Mesendoderm (in vitro differentiated cells): ENCODE data around the gene GRAMD2B. TPM values are rescaled to one million over a fixed set of nuclear protein-coding genes. Genes with fewer than 3 reads are reported as not detected.
"Not testable (repeated sequence)": the region's sequence is repeated elsewhere in the genome, so short reads cannot be mapped to it uniquely, and the experiment has no call there.

ENCODE experiments used
- DNase-seq: peaks from one replicate; pipeline ENCODE4 v3.0.0; 2013
- H2AK5ac ChIP-seq: 2 replicates; pipeline ENCODE4 v1.6.1; 2013; ENCODE audit warnings: low read length, inconsistent platforms
- H2BK120ac ChIP-seq: 2 replicates; pipeline ENCODE4 v1.6.1; 2013; ENCODE audit warnings: low read depth, mild to moderate bottlenecking, low read length, moderate library complexity, mixed read lengths
- H2BK15ac ChIP-seq: replicated peaks from 2 replicates; pipeline ENCODE4 v1.6.1; 2013; ENCODE audit warnings: low read depth, mild to moderate bottlenecking, moderate library complexity
- H2BK5ac ChIP-seq: 2 replicates; pipeline ENCODE4 v1.6.1; 2013; ENCODE audit warnings: low read length, inconsistent platforms
- H3K18ac ChIP-seq: 2 replicates; pipeline ENCODE4 v1.6.1; 2013; ENCODE audit warnings: mild to moderate bottlenecking, low read length, mixed read lengths
- H3K23ac ChIP-seq: one replicate; pipeline ENCODE4 v1.6.1; 2013; ENCODE audit warnings: low read length
- H3K27ac ChIP-seq: 2 replicates; pipeline ENCODE4 v1.5.1; 2013; ENCODE audit warnings: low read depth, mild to moderate bottlenecking, inconsistent platforms, low read length, moderate library complexity
- H3K27me3 ChIP-seq: 2 replicates; pipeline ENCODE4 v1.6.1; 2013; ENCODE audit warnings: low read length, control low read depth, mild to moderate bottlenecking, inconsistent platforms; ENCODE audit not compliant: insufficient read depth, poor library complexity
- H3K36me3 ChIP-seq: 2 replicates; pipeline ENCODE4 v1.6.1; 2013; ENCODE audit warnings: low read length, inconsistent platforms; ENCODE audit not compliant: control insufficient read depth, insufficient read depth
- H3K4ac ChIP-seq: one replicate; pipeline ENCODE4 v1.6.1; 2013; ENCODE audit warnings: low read depth, mild to moderate bottlenecking, low read length, moderate library complexity
- H3K4me1 ChIP-seq: 2 replicates; pipeline ENCODE4 v1.6.1; 2013; ENCODE audit warnings: low read depth, low read length, inconsistent platforms; ENCODE audit not compliant: control insufficient read depth
- H3K4me2 ChIP-seq: 2 replicates; pipeline ENCODE4 v1.6.1; 2013; ENCODE audit warnings: low read length
- H3K4me3 ChIP-seq: 2 replicates; pipeline ENCODE4 v1.5.1; 2013; ENCODE audit warnings: mild to moderate bottlenecking, low read length
- H3K56ac ChIP-seq: one replicate; pipeline ENCODE4 v1.6.1; 2013; ENCODE audit warnings: low read length
- H3K79me1 ChIP-seq: 2 replicates; pipeline ENCODE4 v1.6.1; 2013; ENCODE audit warnings: low read length, inconsistent platforms
- H3K79me2 ChIP-seq: 2 replicates; pipeline ENCODE4 v1.6.1; 2013; ENCODE audit warnings: mild to moderate bottlenecking, low read length; ENCODE audit not compliant: control insufficient read depth, insufficient read depth
- H3K9ac ChIP-seq: 2 replicates; pipeline ENCODE4 v1.6.1; 2013; ENCODE audit warnings: low read length, inconsistent platforms
- H4K5ac ChIP-seq: one replicate; pipeline ENCODE4 v1.6.1; 2013; ENCODE audit warnings: low read length
- H4K8ac ChIP-seq: one replicate; pipeline ENCODE4 v1.6.1; 2013; ENCODE audit warnings: low read depth, mild to moderate bottlenecking, control low read depth, low read length, moderate library complexity
- WGBS: extraction: QIAGEN DNeasy Blood & Tissue Kit; methylation state at CpG from one replicate; pipeline ENCODE4 v1.1.7; 2013; ENCODE audit warnings: low lambda C conversion rate, missing lambda C conversion rate; ENCODE audit not compliant: insufficient coverage; ENCODE audit errors: extremely low coverage; 5-methylcytosine and 5-hydroxymethylcytosine counted together
- polyA plus RNA-seq, 2 experiments: library from polyadenylated mRNA; stranded (reverse); fragments of 200-250 nt; gene quantifications; one replicate each; pipeline ENCODE4 v1.2.3, GENCODE V29; 2013

The GRAMD2B gene
- 5.6 TPM for polyA plus RNA-seq (2013, experiment 1 of 2)
- 4.7 TPM for polyA plus RNA-seq (2013, experiment 2 of 2)

- no peak within 1 kb of the TSS for H2AK5ac ChIP-seq
- no peak within 1 kb of the TSS for H2BK120ac ChIP-seq
- peak within 1 kb of the TSS; percentile 76 for H3K27ac ChIP-seq
- H3K79me1 ChIP-seq, result no peaks in the 10 kb centered on the region
- H3K9ac ChIP-seq, result peak within 1 kb of the TSS; percentile 87
- no peak within 1 kb of the TSS for H3K23ac ChIP-seq
- peak within 1 kb of the TSS; percentile 85 for H3K56ac ChIP-seq
- peaks cover 6% of the 10 kb centered on the region for H3K79me2 ChIP-seq
- peak; percentile 96 for DNase-seq
- H2BK15ac ChIP-seq, result no peak within 1 kb of the TSS
- no peaks in the 10 kb centered on the region for H3K27me3 ChIP-seq
- H3K4ac ChIP-seq, result peak within 1 kb of the TSS; percentile 41
- no CpG with 5 or more reads among the region's 44 CpGs for WGBS
- H2BK5ac ChIP-seq, result no peak within 1 kb of the TSS
- H4K8ac ChIP-seq, result no peak within 1 kb of the TSS
- peak within 1 kb of the TSS; percentile 85 for H3K4me3 ChIP-seq
- no peak within 1 kb of the TSS for H3K18ac ChIP-seq
- peak within 1 kb of the TSS; percentile 81 for H4K5ac ChIP-seq
- H3K4me2 ChIP-seq, result peak within 1 kb of the TSS; percentile 24
- no peaks in the 10 kb centered on the region for H3K36me3 ChIP-seq
- H3K4me1 ChIP-seq, result peaks cover 1% of the 10 kb centered on the region
These were observed at the start of gene GRAMD2B for GRCh38 chr5:126422994-126423788. TSS of gene GRAMD2B (plus strand) at chr5:126423409. CDS start at chr5:126423607, 198 bp downstream.

- Histone ChIP-seq H3K9ac (no peak overlapping the region), H2BK5ac (no peak overlapping the region), H3K18ac (no peak overlapping the region), H3K4me3 (no peak overlapping the region), H3K4ac (no peak overlapping the region), H2AK5ac (no peak overlapping the region), H3K23ac (no peak overlapping the region), H3K27me3 (no peaks in the 10 kb centered on the region), H3K4me2 (no peak overlapping the region), H3K27ac (no peak overlapping the region), H2BK15ac (no peak overlapping the region), H3K36me3 (no peaks in the 10 kb centered on the region), H4K8ac (no peak overlapping the region), H4K5ac (no peak overlapping the region), H3K4me1 (no peaks in the 10 kb centered on the region), H3K79me1 (no peaks in the 10 kb centered on the region), H3K56ac (no peak overlapping the region), H3K79me2 (no peaks in the 10 kb centered on the region), H2BK120ac (no peak overlapping the region)
- no CpG with 5 or more reads among the region's 1 CpG for WGBS
- DNase-seq, result no peak
These were observed 49.1 kb upstream of the GRAMD2B start for GRCh38 chr5:126374109-126374416.

- WGBS, result no CpG with 5 or more reads among the region's 1 CpG
- Histone ChIP-seq H3K4ac (no peak overlapping the region), H3K79me2 (no peaks in the 10 kb centered on the region), H2BK15ac (no peak overlapping the region), H4K5ac (no peak overlapping the region), H3K4me3 (no peak overlapping the region), H3K18ac (no peak overlapping the region), H3K27ac (no peak overlapping the region), H3K79me1 (no peaks in the 10 kb centered on the region), H3K4me1 (no peaks in the 10 kb centered on the region), H4K8ac (no peak overlapping the region), H3K9ac (no peak overlapping the region), H2BK5ac (no peak overlapping the region), H2BK120ac (no peak overlapping the region), H3K23ac (no peak overlapping the region), H2AK5ac (no peak overlapping the region), H3K56ac (no peak overlapping the region), H3K4me2 (no peak overlapping the region), H3K27me3 (no peaks in the 10 kb centered on the region), H3K36me3 (no peaks in the 10 kb centered on the region)
- no peak for DNase-seq
These were observed 46.8 kb upstream of the GRAMD2B start for GRCh38 chr5:126376443-126376842.

GRCh38 chr5:126377424-126377823 lies 45.8 kb upstream of the GRAMD2B start:
- H3K79me2 ChIP-seq, result no peaks in the 10 kb centered on the region

GRCh38 chr5:126380316-126380715 lies 42.9 kb upstream of the GRAMD2B start:
- H3K4ac ChIP-seq, H4K8ac ChIP-seq, H3K23ac ChIP-seq, DNase-seq, H3K36me3 ChIP-seq, H3K4me3 ChIP-seq, H2BK5ac ChIP-seq, H3K18ac ChIP-seq, H3K9ac ChIP-seq, H3K79me2 ChIP-seq, H3K4me1 ChIP-seq, H2BK120ac ChIP-seq, H2AK5ac ChIP-seq, H2BK15ac ChIP-seq, H3K56ac ChIP-seq, H4K5ac ChIP-seq, H3K79me1 ChIP-seq, H3K27ac ChIP-seq, H3K4me2 ChIP-seq, H3K27me3 ChIP-seq: not testable (repeated sequence)
- no CpG with 5 or more reads among the region's 2 CpGs for WGBS

More at GRCh38 chr5:126377424-126377823, 45.8 kb upstream of the GRAMD2B start:
- Histone ChIP-seq H3K27me3 (no peaks in the 10 kb centered on the region), H3K4me3 (no peak overlapping the region), H3K23ac (no peak overlapping the region), H4K8ac (no peak overlapping the region), H2BK15ac (no peak overlapping the region), H3K27ac (no peak overlapping the region), H3K18ac (no peak overlapping the region), H2BK120ac (no peak overlapping the region), H3K79me1 (no peaks in the 10 kb centered on the region), H3K4me2 (no peak overlapping the region), H3K36me3 (no peaks in the 10 kb centered on the region), H2AK5ac (no peak overlapping the region), H3K9ac (no peak overlapping the region), H2BK5ac (no peak overlapping the region), H3K4me1 (no peaks in the 10 kb centered on the region), H3K4ac (no peak overlapping the region), H3K56ac (no peak overlapping the region), H4K5ac (no peak overlapping the region)
- no CpG with 5 or more reads among the region's 2 CpGs for WGBS
- DNase-seq, result no peak

GRCh38 chr5:126383246-126383645 lies 40.0 kb upstream of the GRAMD2B start:
- H4K5ac ChIP-seq, result no peak overlapping the region
- no peak overlapping the region for H3K9ac ChIP-seq

More at GRCh38 chr5:126383246-126383645, 40.0 kb upstream of the GRAMD2B start:
- Histone ChIP-seq H3K36me3 (no peaks in the 10 kb centered on the region), H3K27ac (no peak overlapping the region), H3K4ac (no peak overlapping the region), H3K79me1 (no peaks in the 10 kb centered on the region), H3K27me3 (no peaks in the 10 kb centered on the region), H3K79me2 (no peaks in the 10 kb centered on the region), H3K4me2 (no peak overlapping the region), H4K8ac (no peak overlapping the region), H2BK15ac (no peak overlapping the region), H2AK5ac (no peak overlapping the region), H2BK120ac (no peak overlapping the region), H3K4me3 (no peak overlapping the region), H3K56ac (no peak overlapping the region), H3K18ac (no peak overlapping the region), H2BK5ac (no peak overlapping the region), H3K4me1 (no peaks in the 10 kb centered on the region), H3K23ac (no peak overlapping the region)
- DNase-seq, result no peak
